Daoy (cell line): ENCODE measurements around the gene IQSEC2. TPM values are rescaled to one million over a fixed set of nuclear protein-coding genes. Genes with fewer than 3 reads are reported as not detected.
A peak's percentile ranks its signal among the peaks of the same experiment; 100 is the strongest.

Experiments
- DNase-seq: peaks from one replicate; pipeline ENCODE4 v3.0.0-alpha.2; 2015; ENCODE audit warnings: low read depth
- total RNA-seq: library from RNA; depleted of rRNA; stranded (reverse); fragments of >200 nt; shearing (Covaris generic); gene quantifications from 2 replicates; pipeline ENCODE4 v1.2.3, GENCODE V29; 2014

Gene IQSEC2
- total RNA-seq, 1 experiment from 2014 or later: 1.8 TPM

- DNase-seq: no peak
Observed at GRCh38 chrX:53305219-53305995, 24.0 kb upstream of the IQSEC2 start.

- DNase-seq: no peak
Observed at GRCh38 chrX:53303195-53303594, 21.8 kb upstream of the IQSEC2 start.

GRCh38 chrX:53300157-53300556, 18.8 kb upstream of the IQSEC2 start:
- no peak for DNase-seq

DNA sequence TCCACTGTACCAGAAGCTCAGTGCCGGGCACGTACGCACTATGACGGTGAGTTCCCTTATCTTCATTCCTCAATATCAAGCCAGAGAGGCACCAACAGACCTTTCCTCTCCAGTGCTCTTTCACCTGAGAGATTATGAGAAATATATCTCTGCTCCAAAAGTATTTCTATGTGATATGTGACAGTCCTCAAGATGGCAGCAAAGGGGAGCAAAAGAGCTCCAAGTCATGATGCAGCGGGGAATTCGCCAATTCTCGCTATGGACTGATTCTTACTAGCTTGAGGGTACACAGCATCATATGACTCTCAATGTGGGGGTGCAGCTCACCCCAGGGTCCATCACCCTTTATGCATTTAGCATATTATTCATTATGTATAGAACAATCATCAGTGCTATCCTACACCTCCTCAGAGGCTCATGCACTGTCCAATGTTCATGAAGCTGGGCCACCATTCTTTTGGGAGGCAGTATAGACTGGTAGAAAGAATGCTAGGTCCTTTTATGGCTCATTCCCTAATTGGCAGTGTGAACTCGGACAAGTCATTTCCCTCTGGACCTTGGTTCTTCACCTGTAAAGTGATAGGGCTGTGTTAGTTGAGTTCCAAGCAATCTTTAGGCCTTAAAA, 12.8 kb upstream of the IQSEC2 start:
- no peak for DNase-seq

DNA sequence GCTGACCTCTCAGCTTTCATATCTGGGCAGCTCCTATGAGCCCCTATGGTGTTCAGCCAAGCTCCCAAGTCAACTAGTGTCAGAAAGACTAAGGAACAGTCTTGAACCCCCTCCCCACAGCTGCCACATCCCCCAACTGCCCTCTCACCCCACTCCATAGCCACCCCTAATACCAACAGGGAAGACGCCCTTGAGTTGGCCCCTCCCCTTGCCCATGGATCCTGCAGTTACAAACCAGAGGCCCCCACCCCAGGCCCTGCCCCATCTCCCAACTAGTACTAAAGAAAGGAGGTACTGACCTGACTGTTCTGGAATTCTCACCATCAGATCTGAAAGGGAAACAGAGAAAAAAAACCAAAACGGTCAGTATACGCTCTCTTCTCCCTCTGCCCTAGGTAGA, 10.2 kb upstream of the IQSEC2 start:
- DNase-seq: no peak

DNA sequence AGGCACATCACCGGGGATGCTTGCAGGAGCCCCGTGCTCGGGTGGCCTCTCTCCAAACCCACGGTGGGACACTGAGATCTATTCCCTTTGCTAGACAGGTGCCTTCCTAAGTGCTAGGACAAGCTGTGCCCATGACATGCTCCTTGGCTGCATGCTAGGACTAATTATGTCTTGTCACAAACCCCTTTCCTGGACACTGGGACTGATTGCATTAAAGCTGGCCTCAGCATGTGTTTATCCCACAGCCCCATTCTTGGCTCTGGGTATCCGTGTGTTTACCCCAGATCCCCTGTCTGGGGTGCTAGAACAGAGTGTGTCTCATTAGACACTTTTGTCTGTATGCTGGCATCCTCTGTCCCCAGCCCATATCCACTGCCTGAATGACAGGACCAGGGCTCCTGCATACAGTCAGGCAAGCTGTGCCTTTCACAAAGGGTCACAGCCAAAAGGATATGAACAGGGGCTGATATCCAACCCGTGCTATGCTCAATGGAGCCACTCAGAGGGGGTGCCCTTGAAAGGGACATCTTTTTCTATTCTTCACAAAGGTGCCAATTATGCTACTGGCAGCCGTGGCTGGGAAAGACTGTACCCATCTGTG, 9.2 kb upstream of the IQSEC2 start:
- no peak for DNase-seq

DNA sequence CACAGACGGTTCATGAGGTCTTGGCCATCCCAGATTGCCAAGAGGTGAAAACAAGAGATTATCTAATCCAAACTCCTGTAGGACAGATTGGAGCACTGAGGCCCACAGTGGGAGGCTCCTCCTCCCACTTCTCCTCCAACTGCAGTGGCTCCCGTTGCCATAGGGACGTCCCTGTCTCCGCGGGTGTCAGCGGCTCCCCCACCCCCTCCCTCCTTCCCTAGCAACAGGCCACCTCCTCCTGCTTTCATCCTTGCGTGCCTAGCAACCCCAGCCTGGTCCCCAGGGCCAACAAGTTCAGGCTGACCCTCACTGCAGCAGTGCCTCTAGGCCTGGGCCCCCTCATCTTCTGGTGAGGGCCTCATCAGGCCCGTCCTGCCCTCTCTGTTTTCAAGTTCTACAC, 6.8 kb upstream of the IQSEC2 start:
- DNase-seq: peak; percentile 20

DNA sequence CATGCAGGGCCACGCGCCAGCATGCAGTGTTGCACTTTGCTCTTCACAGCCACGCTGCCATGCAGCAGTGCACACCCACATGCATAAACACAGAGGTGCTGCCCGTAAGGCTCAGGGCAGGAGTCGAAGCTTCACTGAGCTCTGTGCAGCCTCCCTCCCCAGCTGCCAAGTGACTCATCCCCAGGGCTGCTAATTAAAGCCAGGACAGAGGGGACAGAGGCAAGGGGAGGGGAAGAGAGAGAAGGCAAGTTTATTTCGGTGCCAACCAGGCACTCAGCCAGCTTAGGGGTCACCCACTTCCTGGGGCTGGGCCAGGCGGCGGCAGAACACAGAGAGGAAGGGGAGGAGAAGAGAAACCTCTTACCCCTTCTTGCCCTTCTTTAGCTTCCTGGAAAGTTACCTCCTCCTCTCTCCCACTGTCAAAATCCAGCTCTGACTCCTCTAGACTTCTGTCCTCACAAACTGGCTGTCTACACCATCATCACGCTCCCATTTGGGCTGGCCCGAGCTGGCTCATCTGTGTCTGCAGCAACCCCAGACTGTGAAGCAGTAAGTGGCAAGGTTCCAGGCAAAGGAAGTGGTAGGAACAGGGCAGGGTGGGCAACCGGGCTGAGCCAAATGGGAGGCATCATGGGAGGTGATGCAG, 6.2 kb upstream of the IQSEC2 start:
- DNase-seq: peak; percentile 77

DNA sequence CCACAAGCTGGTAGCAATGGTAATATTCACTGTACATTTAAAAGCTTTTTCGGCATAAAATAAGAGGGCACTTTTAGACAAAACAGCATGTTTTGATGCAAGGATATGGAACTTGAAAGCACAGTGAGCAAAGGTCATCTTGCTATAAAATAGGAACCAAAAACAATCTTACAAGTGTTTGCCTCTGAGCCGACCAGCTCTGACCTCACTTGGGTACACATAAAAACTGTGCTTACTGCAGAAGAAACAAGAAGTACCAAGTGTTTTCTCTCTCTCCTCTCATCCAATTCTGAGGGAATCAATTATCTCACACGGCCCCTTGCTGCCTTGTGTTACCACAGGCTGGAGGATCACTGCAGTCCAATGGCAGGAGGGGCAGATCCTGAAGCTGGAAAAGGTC, 4.8 kb upstream of the IQSEC2 start:
- no peak for DNase-seq

DNA sequence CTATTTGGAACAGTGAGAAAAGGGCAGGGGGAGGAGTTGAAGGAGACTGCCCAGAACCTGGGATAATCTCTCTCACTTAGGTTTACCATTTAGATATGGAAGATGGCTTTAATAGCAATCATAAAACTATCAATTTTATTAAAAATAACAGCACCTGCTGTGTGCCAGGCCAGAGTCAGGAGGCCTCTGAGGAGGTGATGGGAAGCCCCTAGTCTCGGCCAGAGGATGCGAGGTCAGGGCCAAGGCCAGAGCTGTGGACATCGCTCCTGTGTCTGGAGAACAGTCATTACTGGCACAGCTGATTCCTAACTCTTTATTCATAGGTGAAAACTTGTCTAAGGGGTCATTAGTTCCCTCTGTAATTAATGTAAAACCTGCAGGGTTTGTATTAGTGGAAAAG, 4.2 kb upstream of the IQSEC2 start:
- DNase-seq: no peak

DNA sequence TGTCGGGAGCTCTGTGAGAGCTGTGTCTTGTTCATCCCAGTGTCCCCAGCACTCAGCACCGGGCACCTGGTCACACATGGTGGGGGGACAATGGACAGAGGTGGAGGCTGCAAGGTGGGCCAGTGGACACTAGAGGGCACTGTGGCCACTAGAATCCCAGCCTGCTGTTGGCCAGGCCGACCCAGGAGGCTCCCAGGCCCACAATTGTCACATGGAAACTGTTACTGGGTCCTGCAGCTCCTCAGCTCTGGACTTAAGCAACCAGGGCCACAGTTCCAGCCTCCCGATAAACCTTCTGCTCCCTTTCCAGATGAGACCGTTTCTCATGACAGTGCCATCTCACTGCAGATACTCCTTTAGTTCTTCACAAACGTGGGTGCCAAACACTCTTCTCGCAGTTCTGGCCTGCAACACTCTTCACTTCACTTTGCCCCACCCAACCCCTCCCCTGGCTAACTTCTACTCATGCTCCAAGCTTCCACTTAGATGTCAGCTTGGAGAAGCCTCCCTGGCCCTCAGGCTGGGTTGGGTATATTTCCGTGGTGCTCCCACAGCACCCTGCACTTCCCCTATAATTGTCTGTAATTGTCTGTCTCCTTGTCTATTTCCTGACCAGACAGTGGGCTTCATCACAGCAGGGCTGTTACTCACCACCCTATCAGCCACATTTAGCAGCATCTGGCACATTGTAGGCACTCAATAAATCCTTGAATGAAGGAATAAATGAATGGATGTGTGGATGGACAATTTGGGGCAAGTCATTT, 3.5 kb upstream of the IQSEC2 start:
- peak; percentile 41 for DNase-seq

DNA sequence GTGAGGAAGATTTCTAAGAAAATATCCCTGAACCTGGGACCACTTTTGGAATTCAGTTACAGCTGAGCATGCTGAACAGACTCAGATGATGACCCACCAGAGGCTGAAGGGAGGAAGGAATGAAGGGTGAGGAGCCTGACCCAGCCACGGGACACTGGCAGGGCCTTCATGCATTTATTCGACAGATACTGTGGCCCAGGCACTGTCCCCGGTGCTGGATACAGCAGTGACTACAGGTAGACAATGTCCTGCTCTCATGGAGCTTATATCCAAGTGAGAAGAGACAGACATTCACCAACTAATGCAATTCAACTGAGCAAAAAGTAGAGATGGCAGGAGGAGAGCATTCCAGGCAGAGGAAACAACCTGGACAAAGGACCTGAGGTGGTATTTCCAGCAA, 2.2 kb upstream of the IQSEC2 start:
- no peak for DNase-seq

DNA sequence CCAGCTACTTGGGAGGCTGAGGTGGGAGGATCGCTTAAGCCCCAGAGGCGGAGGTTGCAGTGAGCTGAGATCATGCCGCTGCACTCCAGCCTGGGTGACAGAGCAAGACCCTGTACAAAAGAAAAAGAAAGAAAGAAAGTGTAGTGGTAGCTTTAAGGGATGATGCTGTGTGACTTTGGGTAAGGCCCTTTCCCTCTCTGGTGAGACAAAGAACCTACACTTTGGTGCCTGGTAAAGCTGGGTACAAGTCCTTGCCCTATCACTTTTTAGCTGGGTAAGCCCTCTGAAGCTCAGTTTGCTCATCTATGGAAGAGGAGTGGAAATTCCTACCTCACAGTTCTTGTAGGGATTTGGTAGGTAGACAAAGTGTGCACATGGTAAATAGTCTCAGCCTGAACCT, 1.7 kb upstream of the IQSEC2 start:
- DNase-seq: no peak

DNA sequence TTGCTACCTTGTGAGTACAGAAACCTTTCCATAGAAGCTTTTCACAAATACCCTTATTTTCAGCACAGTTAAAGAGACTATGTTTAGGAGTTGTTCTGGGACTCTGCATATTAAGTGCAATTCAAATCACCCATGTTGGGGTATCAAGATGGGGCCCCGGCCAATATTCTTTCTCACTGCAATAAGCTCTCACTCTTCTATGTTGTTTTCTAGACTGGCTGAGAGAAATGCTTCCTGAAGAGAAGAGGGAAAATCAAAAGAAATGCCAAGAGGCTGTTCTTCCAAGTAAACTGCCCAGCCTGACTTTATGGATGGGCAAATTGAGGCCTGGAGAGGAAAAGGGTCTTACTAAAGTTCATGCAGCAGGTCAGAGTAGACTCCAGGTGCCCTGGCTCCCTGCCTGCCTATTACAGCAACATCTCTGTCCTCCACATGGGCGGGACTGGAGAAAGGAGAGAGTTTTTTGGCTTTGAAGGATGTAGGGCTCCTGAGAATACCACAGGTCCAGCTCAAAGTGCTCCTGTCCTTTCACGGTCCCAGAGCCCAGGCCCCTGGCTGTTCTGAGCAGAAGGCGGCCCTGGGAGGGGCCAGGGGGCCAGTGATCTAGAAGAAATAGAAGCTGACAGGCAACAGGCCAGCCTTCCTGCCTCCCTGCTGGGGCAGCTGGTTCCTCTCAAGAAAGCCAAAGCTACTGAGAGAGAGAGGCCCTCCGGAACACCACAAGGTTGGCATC, 745 bp upstream of the IQSEC2 start:
- no peak for DNase-seq

DNA sequence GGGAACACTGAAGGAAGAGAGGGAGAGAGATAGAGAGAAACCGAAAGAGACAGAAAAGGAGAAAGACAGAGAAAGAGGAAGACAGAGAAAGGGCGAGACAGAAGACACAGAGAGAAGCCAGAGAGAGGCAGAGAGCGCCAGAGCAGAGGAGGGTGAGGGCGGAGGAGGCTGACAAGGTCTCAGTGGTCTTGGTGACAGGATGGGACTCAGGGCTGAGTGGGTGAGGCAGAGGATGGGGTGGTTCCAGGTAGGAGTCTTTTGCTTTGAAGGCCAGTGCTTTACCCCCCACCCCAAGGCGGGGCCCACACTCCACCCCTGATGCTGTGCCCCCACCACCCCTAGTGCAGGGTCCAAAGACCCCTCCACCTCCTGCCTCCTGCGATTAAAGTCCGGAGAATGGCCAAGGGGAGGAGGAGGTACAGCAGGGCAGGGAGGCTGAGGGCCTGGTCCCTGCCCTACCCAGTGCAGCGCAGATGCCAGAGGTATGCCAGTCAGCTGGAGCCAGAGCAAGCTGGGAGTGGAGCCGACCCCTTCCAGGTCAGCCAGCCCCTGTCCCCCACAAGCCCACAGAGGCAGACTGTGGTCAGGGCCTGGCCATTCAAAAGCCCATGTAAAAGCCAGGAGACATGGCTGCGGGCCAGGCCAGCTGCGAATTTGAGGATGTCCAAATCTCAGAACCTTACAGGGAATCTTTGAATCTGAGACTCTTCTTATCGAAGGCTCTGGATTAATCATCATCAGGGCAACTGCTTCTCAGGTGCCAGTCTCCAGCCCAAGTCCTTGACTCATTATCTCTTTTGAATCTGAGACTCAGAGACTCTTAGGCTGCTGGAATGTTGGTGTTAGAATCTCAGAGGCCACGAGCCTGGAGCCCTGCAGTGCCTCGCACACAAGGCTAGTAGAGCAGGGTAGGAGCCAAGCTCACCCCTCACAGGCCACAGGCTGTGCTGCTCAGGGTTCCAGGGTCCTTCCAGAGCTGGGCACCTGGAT, 758 bp downstream of the IQSEC2 start:
- DNase-seq: peak; percentile 48

GRCh38 chrX:53279296-53280237, 1.8 kb downstream of the IQSEC2 start:
- no peak for DNase-seq

- no peak for DNase-seq
Observed at GRCh38 chrX:53272808-53273337, 8.5 kb downstream of the IQSEC2 start.

- no peak for DNase-seq
Observed at GRCh38 chrX:53269536-53270107, 11.8 kb downstream of the IQSEC2 start.
